Muscle layer of duodenum (tissue), 2 donors: ENCODE data around the gene PHF19.

ENCODE experiments used
- H3K27ac ChIP-seq: one replicate; pipeline ENCODE4 v1.7.0; 2013; ENCODE audit warnings: mild to moderate bottlenecking, low read length
- H3K27me3 ChIP-seq: one replicate; pipeline ENCODE4 v1.7.0; 2013; ENCODE audit warnings: low read depth, mild to moderate bottlenecking, control low read depth, low read length
- H3K36me3 ChIP-seq, 2 donors: one replicate each; pipeline ENCODE4 v1.7.0; 2013; ENCODE audit warnings: low read length in 2 of 2, control low read depth in 1 of 2, mild to moderate bottlenecking in 1 of 2; ENCODE audit not compliant: insufficient read depth in 2 of 2, control insufficient read depth in 1 of 2
- H3K4me1 ChIP-seq, 2 donors: one replicate each; pipeline ENCODE4 v1.7.0; 2013; ENCODE audit warnings: low read length in 2 of 2, mild to moderate bottlenecking in 2 of 2, control low read depth in 1 of 2, moderate library complexity in 1 of 2; ENCODE audit not compliant: insufficient read depth in 2 of 2, control insufficient read depth in 1 of 2
- H3K4me3 ChIP-seq, 2 donors: one replicate each; pipeline ENCODE4 v1.7.0; 2013; ENCODE audit warnings: low read length in 2 of 2, low read depth in 1 of 2, mild to moderate bottlenecking in 1 of 2
- H3K9me3 ChIP-seq, 2 donors: one replicate each; pipeline ENCODE4 v1.7.0; 2013; ENCODE audit warnings: low read length in 2 of 2, control low read depth in 1 of 2, mild to moderate bottlenecking in 1 of 2; ENCODE audit not compliant: control insufficient read depth in 1 of 2
- donor health status: healthy.

The PHF19 gene

GRCh38 chr9:120918931-120919842 lies 42.2 kb upstream of the PHF19 start:
- H3K27me3 ChIP-seq: no peaks in the 10 kb centered on the region
- peak overlapping the region; percentile 77 for H3K27ac ChIP-seq
- no peaks in the 10 kb centered on the region for H3K9me3 ChIP-seq
- H3K36me3 ChIP-seq: no peaks in the 10 kb centered on the region
- H3K4me1 ChIP-seq: peaks cover 6 to 21% of the 10 kb centered on the region in 2 donors
- no peak overlapping the region for H3K4me3 ChIP-seq

GRCh38 chr9:120917929-120918762 lies 41.2 kb upstream of the PHF19 start:
- Histone ChIP-seq H3K4me3 (no peak overlapping the region), H3K27me3 (no peaks in the 10 kb centered on the region), H3K36me3 (no peaks in the 10 kb centered on the region), H3K27ac (peak overlapping the region; percentile 77), H3K4me1 (peaks cover 6 to 23% of the 10 kb centered on the region in 2 donors), H3K9me3 (no peaks in the 10 kb centered on the region)

GRCh38 chr9:120916991-120917880 lies 40.2 kb upstream of the PHF19 start:
- H3K36me3 ChIP-seq: peaks cover 0 to 5% of the 10 kb centered on the region in 2 donors
- H3K27ac ChIP-seq: peak overlapping the region; percentile 33
- no peaks in the 10 kb centered on the region for H3K9me3 ChIP-seq
- H3K4me1 ChIP-seq: peaks cover 6 to 23% of the 10 kb centered on the region in 2 donors
- no peak overlapping the region for H3K4me3 ChIP-seq
- H3K27me3 ChIP-seq: no peaks in the 10 kb centered on the region

GRCh38 chr9:120916588-120916987 lies 39.6 kb upstream of the PHF19 start:
- no peaks in the 10 kb centered on the region for H3K27me3 ChIP-seq
- peaks cover 6 to 18% of the 10 kb centered on the region in 2 donors for H3K4me1 ChIP-seq
- H3K36me3 ChIP-seq: peaks cover 0 to 5% of the 10 kb centered on the region in 2 donors
- H3K9me3 ChIP-seq: no peaks in the 10 kb centered on the region
- peak overlapping the region; percentile 33 for H3K27ac ChIP-seq
- no peak overlapping the region for H3K4me3 ChIP-seq

GRCh38 chr9:120915854-120916470 lies 39.0 kb upstream of the PHF19 start:
- peaks cover 6 to 18% of the 10 kb centered on the region in 2 donors for H3K4me1 ChIP-seq
- H3K27me3 ChIP-seq: no peaks in the 10 kb centered on the region
- peaks cover 0 to 9% of the 10 kb centered on the region in 2 donors for H3K36me3 ChIP-seq
- H3K4me3 ChIP-seq: no peak overlapping the region
- peak overlapping the region; percentile 23 for H3K27ac ChIP-seq
- H3K9me3 ChIP-seq: no peaks in the 10 kb centered on the region

GRCh38 chr9:120914953-120915352 lies 38.0 kb upstream of the PHF19 start:
- Histone ChIP-seq H3K4me3 (no peak overlapping the region), H3K4me1 (peaks cover 6 to 18% of the 10 kb centered on the region in 2 donors), H3K27me3 (no peaks in the 10 kb centered on the region), H3K9me3 (no peaks in the 10 kb centered on the region), H3K27ac (no peak overlapping the region), H3K36me3 (peaks cover 0 to 11% of the 10 kb centered on the region in 2 donors)

- Histone ChIP-seq H3K4me1 (peaks cover 6 to 16% of the 10 kb centered on the region in 2 donors), H3K36me3 (peaks cover 0 to 11% of the 10 kb centered on the region in 2 donors), H3K27ac (no peak overlapping the region), H3K9me3 (no peaks in the 10 kb centered on the region), H3K27me3 (no peaks in the 10 kb centered on the region), H3K4me3 (no peak overlapping the region)
Measured at GRCh38 chr9:120914396-120914795, 37.4 kb upstream of the PHF19 start.

GRCh38 chr9:120913647-120914264 lies 36.8 kb upstream of the PHF19 start:
- H3K4me1 ChIP-seq: peaks cover 6 to 9% of the 10 kb centered on the region in 2 donors
- no peaks in the 10 kb centered on the region for H3K27me3 ChIP-seq
- peaks cover 0 to 11% of the 10 kb centered on the region in 2 donors for H3K36me3 ChIP-seq
- no peak overlapping the region for H3K4me3 ChIP-seq
- no peak overlapping the region for H3K27ac ChIP-seq
- no peaks in the 10 kb centered on the region for H3K9me3 ChIP-seq

GRCh38 chr9:120912958-120913646 lies 36.1 kb upstream of the PHF19 start:
- Histone ChIP-seq H3K27ac (no peak overlapping the region), H3K27me3 (no peaks in the 10 kb centered on the region), H3K4me3 (no peak overlapping the region), H3K36me3 (peaks cover 0 to 11% of the 10 kb centered on the region in 2 donors), H3K4me1 (peaks cover 6 to 8% of the 10 kb centered on the region in 2 donors), H3K9me3 (no peaks in the 10 kb centered on the region)
